MV-4-11 (cell line): ENCODE measurements around the gene ARHGAP22.

Experiments used
- DNase-seq: peaks from one replicate; lab custom pipeline; 2025; lab: John Stamatoyannopoulos, UW

ARHGAP22 gene

DNA sequence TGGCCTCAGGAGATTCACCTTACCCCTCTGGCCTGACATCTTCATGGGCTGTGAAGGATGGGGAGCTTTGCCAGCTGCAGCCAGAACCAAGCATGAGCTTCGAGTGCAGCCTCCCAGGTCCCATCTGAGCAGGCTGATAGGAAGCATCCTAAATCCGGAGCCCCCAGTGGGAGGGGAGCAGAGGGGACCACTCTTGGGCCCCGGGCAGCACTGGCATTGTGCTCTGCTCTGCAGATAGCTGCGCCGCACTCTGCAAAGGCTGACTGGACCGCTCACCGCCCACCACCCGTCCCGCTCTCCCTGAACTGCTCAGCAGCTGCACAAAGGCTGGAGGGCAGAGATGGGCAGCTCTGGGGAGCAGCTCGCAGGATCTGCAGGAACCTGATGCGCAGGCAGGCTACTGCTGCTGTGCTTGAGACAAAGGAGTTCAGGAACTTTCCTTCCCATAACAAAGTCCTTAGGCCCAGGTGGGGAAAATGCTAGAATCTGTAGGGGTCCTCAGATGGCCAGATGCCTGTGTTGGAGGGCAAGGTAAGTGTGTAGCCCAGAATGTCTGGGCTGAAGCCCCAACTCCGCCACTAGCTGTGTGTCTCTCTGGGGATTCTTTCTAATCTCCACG, 51.8 kb downstream of the ARHGAP22 start:
- DNase-seq: no peak

DNA sequence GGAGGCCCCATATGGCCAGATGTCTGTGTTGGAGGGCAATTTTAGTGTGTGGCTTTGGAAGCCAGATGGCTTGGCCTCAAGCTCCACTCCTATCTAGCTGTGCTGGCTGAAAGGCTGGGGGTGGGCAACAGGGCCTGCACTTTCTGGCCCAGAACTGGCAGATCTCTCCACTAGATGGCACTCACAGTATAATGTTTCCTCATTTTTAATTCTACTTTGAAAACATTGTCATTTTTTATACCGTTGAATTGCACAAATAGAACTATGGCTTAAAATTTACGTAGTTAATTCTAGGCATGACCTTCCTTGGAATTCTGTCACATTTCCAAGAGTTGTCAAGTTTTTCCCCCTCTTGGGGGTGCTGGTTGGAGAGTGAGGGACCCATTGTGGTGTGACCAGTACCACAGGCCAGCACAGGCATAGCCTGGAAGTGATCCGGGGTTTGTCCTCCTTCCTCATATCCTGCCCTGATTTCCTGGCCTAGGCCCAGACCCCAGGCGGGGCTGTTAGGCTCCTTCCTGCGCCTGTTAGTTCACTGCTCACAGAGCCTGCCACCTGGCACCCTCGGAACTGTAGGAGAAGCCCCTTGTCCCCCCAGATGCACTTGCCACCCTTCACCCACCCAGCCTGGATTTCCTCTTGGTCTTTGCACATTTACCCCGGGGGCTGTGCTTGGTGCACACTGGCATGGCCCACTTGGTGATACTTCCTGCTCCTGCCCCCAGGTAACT, 52.8 kb downstream of the ARHGAP22 start:
- DNase-seq: peak; percentile 54

DNA sequence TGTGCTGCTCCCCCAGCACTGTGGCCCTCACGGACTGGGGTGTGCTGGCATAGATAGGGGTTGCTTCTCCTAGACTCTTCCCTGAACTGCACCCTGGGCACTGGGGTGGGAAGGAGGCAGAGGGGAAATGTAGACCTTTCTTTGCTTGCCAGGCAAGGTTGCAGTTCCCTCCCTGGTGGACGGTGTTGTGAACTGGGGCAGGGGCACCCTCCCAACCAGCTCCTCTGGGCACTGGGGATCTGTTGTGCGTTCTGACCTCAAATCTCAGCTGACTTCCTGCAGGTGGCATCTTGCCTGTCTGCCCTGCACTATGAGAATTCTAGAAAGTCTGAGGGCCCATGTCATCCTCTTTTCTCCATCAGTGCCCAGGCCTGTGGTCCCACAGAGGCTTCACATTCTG, 53.9 kb downstream of the ARHGAP22 start:
- DNase-seq: no peak

DNA sequence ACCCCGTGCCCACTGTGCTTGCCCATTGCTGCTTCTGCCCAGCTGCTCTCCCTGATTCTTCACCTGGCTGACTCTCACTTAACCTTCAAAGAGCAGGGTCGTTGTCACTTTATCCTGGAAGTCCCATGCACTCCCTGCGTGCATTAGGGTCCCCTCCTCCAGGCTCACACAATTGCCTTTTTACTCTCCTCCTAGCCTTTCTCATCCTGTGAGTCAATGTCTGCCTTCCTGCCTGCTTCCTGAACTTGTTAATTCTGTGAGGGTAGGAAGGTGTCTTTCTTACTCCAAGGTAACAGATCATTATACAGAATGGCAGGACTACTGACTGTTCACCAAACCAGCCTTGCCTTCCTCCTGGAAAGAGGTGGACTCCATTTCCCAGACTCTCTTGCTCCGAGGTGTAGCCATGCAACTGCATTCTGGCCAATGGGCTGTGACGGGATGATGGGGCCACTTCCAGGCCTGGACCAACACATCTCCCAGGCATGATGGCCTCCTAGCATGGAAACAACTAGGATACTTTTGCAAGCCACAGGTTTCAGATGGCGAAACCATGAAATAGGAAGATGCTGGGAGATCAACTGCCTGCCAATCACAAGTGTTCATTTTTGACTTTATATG, 54.7 kb downstream of the ARHGAP22 start:
- no peak for DNase-seq

DNA sequence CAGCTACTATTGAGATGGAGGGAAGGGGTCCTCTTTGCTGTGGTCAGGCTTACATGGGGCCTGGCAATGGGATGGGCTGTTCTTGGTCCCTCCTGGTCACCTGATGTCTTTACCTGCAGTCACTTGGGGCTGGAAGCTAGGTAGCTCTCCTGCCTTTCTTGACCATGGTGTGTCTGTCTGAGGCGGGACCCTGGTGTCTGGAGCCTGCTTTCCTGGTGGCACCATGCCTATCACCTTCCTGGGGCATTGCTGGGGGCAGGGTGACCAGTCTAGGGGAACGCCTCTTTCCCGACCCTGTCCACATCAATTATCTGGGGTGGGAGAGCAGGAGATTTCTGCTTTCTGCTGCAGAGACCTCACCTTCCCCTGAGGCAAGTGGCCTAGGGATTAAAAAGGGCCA, 55.6 kb downstream of the ARHGAP22 start:
- DNase-seq: no peak

DNA sequence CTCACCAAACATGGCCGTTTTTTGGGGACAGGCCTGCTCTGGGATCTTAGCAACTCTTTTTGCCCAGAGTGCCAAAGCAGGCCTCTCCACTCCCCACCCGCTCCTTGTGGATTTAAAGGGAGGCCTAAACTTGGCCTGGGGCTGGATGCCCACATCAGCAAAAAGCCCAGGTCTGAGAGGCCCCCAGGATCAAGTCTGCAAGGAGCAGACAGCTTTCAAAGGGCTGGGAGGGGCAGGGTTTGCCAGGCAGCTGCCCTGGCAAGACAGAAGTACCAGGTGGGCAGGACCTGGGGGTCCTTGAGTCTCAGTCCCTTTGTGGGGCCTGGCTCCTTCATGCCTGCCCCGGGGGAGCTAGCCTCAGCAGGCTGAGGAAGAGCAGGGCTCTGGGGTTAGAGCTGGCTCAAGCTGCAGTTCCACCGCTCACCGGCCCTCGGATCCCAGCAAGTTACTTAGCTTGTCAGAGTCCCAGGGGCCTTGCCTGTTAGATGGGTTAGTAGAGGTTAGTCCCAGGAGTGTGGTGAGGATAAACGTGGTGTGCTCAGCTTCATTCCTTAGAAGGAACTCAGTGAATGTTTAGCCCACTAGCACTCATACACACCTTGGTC, 56.2 kb downstream of the ARHGAP22 start:
- no peak for DNase-seq

DNA sequence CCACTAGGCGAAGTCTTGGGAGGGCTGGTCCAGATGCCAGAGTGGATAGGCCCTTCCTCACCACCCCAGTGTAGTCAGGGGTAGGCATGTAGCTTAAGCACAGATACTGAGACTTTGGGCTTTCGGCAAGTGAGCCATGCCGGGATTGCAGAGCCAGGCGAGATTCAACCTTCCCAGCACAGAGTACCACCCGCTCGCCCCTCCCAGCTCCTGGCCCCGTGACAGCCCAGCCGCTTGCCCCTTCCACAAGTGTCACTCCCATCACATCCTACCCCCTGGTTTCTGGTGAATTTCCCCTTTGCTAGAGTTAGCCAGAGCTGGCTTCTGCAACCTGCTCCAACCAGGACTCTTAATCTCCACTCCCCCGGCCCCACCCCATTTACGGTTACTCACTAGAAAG, 56.9 kb downstream of the ARHGAP22 start:
- no peak for DNase-seq

DNA sequence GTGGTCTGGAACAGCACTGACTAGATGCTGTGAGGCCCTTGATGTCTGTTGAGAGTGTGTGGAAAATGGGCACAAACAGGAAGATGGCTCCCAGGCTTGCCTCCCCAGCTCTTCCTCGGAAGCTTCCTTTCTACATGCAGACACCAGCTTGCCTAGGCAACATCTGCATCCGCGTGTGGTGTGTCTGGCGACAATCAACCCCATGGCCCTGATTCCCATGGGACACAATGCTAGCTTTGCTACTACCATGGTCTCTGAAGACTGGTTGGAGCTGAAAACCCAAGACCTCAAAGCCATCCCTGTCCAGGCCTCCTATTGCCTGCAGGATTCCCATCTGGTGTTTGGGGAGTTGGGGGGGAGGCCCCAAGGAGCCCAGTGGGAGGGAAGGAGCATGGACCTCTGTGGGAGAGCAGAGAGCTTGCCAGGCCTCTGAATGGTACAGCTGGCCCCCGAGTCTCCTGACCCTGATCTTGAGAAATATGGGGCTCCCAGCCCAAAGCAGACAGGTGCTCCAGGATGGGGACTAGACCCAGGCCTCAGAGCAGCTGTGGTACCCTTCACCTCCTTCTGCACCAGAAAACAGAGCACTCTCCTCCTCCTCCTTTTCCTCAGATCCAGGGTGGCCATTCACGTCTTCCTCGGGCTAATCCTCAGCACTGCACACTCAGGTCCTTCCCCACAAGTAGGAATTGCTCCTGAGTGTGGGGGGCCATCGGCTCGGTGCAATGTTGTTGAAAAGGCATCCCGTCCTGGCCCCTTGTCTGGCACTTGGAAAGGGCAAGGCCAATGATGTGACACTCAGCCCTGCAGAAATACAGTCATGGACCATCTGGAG, 57.6 kb downstream of the ARHGAP22 start:
- no peak for DNase-seq

DNA sequence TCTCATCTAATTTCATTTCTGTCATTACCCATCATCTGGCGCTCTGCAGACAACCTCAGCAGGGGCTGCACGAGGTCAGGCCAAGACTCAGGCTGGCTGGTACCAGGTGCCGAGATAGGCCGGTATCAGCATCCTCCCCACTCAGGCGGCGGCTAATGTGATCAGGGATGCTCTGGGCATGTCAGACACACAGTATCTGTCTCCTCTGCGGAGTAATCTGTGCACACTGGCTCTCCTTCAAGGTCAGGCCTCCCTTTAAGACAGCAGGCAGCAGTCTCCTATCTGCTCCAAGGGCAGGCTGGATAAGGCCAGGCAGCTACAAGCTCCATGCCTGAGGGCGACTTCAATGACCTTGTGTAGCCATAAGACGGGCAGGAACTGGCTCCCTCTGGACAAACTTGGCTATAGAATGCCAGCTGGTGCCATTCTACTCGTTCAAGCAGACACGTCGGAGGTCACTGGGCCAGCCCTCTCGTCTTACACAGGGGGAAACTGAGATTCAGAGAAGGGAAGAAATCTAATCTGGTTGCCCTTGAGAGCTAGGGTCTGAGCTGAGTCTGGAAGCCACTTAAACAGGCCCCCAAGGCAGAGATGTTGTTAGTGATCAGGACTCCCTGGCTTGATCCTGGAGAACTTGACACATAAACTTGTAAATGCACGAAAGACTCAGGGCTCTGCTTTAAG, 59.3 kb downstream of the ARHGAP22 start:
- DNase-seq: no peak

DNA sequence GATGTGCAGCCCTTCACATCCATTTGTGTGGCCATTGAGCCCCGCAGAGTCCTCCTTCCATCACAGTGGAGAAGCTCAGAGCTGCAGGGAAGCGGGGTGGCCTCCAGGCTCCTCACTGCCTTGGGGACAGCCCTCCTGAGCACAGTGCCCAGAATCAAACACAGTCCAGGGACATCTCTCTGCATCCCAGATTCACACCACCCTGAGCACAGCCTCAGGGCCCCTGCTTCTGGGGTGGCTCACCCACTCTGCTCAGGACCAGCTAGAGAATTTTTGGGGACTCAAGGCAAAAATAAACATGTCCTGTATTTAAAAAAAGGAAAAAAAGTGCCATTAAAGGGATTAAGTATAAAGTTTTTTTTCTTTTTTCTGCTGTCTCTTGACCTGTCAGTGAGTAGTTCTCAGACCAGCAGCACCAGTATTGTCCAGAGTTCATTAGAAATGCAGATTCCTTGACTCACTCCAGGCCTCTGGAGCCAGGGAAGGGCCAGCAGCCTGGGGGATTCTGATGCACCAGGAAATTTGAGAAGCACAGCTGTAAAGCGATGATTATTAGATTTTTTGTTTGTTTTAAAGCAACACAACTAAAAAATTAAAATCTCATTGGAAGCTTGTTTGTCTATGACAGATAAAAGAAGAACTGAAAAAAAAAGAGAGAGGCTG, 61.6 kb downstream of the ARHGAP22 start:
- no peak for DNase-seq

DNA sequence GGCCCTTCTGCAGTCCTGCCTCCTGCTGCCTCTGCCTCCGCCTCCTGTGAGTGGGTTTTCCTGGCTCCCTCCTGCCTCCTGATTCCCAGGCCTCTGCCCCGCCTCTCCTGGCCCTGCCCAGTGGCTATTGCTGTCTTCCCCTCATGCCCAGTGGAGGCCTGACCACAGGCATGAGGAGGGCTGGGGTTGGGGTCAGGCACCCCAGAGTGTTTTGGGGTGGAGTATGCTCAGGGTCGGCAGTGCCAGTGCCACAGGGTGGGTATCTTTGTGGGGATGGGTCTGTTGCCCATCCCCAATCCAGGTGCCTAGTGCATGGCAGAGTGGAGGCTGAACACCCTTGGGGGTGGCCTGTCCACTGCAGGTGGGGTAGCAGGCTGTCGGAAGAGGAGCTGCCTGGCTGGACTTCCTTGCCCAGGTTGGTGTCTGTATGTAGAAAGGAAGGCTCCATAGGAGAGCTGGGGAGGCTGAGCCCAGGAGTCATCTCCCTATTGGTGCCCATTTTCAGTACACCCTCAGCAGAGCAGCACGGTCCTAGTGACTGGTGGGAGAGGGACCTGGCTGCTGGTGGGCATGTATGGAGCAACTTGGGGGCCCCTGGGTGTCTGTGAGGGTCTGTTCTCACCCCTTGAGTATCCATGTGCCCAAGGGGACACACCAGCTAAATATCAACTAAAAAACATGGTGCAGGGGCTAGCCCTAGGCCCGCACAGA, 62.2 kb downstream of the ARHGAP22 start:
- DNase-seq: no peak

DNA sequence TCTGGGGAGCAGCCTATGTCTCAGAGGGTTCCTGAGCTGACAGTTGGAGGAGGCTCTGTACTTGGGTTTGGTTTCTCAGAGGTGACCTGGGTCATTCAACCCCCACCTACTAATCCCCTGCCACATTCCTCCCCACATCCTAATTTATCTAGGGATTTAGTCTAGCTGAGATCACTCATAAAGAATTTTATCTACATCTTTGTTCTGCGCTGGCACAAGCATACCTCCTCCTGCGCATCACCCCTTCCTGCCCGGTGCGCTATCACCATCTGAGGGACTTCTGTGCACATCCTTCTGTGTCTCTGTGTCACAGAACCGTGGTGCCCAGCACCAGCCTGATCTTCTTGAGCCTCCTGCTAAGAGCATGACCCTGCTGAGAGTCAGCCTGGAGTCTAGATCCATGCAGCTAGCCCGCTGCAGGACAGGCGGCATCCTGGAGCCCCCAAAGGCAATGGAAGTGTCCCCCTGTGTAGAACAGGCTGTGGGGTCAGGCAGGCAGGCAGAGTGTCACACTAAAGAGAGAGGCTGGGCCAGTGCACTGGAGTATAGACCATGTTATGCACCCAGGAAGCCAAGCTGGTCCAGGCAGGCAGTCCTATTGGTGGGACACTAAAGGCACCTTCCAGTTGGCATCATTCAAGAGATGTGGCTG, 63.6 kb downstream of the ARHGAP22 start:
- no peak for DNase-seq

DNA sequence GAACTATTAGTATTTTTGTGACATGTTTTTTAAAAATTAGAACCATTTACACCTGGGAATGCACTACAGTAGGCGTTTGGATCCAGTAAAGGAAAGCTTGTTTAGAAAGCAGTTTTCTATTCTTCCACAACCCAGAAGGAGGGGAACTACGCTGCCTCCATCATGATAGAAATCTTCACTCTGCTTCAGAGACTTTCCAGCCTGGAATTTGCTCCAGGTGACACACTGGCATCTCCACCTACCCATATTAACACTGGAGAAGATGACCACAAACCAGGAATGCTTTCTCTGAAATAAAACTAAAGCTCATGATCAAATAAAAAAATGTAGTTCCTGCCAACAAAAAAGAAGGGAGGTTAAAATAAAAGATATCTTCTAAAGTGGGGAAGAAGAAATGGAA, 66.3 kb downstream of the ARHGAP22 start:
- no peak for DNase-seq

DNA sequence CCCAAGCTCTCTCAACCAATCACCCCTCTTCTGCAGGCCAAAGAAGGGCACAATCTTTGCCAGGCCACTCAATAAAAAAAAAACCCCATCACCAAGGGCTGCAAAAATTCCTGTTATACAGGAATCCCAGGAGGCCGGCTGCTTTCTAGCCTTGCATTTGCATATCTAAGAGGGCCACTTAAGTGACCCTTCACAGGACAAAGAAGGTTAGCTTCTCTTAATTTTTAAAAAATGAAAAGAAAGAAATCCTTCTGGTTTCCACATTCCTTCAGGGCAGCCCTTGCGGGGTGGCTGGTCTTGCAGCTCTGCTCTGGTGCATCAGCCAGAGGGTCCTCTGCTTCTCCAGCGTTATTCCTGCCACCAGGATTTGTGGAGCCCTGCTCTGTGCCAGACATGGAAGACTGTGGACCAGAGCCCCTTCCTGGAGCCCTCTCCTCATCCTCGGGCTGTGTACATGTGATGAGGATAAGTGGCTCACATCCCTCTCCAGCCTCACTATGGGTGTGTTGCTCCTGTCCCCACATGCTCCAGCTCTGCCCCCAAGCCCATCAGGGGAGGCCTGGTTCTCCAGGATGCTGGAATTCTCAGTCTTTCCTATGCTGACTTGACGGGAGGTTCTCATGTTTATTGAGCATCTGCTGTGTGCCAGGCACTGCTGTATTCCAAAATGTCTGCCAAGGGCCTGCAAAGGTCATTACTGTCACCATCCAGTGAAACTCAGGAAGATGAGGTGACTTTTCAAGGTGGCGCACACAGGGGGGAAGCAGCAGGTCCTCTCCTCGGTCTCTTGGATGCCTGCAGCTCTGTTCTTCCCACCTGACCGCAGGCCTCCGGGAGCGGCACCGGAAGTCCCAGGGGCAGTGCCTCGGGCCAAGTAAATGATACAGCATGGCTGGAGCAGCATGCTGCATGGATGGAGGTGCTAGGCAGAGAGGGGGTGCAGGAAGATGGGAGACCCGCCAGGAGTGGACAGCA, 67.7 kb downstream of the ARHGAP22 start:
- DNase-seq: no peak

DNA sequence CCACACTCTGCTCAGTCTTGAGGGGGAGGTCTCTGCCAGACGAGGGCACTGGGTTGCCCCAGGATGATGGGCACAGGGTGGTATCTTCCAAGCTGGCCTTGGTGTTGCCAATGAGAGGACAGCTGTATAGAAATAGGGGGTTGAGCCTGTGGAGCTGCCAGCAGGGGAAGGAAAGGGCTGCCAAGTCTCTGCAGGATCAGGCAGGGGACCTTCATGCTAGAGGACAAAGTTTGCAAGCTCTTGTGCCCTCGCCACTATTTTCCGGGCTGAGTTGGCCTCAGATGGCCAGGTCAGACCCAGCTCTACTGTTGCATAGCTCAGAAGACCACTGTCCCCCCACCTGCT, 68.7 kb downstream of the ARHGAP22 start:
- DNase-seq: no peak

DNA sequence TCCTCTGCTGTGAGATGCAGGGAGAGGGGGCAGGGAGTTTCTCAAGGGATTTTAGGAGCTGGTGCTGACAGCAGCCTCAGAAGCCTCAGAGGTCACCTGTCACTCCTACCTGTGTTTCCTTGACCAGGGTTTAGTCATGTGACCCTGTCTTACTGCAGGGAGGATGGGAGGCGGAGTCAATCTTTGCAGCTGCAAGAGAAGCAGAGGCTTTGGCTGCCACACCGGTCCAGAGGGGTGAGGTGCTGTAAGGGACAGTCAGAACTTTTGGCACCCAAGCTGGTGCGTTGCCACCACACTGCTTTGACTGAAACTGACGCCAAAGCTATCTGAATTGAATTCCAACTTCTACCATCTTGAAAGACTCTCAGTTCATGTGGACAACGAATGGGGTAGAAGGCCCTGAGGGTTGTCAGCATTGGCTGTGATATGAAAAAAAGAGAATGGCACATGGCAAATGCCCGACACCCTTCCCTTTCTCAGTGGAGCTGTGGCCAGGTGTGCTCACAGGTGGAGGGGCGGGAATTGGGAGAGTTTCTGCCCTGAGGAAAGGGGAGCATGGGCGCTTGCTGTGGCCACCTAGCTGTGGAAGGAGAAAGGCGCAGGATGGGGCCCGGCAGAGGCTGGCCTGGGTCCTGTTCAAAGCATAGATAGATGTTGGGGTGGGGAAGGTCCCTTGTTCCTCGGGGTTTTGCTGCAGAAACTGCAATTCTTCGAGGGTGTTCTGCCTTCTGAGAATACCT, 69.3 kb downstream of the ARHGAP22 start:
- DNase-seq: no peak

DNA sequence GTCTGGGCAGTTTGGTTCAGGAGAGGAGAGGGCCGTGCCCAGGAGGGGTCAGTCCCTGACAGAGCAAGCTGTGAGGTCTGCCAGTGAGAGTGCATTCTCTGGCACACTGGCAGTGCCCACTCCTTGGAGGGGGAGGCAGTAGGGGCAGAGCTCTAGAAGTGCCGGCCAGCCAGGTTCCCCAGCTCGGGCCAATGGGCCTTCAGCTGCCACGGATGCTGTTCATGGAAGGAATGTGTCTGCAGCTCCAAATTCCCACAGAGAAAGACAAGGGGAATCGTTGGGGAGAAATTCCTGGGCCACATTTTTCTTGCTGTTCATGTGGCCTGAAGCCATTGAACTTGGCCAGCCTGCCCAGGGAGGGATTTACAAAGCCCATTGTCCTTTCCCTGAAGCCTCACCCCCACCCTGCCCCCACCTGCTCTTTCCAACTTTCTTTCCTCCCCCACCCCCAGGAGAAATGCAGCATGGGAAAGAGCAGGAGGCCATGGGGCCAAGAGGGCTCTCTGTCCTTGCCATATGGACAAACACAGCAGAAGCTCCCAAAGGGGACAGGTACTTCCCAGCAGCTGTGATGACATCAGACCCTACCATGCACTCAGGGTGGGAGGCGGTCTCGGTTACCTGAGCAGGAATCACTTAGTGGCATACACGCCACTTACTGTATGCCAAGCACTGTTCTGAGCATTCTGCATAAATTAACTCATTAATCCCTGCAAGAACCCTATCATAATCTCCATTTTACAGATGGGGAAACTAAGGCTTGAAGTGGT, 70.7 kb downstream of the ARHGAP22 start:
- DNase-seq: no peak
